Right lobe of liver (tissue), 4 donors: ENCODE data around the gene POTEJ.
"Not testable (repeated sequence)": the region's sequence is repeated elsewhere in the genome, so short reads cannot be mapped to it uniquely, and the experiment has no call there.

Experiments
- CTCF ChIP-seq, 4 donors: fragments of 200-600 bp in 3 of 4; fragments of 450-650 bp in 1 of 4; IDR thresholded peaks; one replicate each; pipeline versions ENCODE4 v1.5.1 to v1.8.0; 2016 to 2022; ENCODE audit warnings: antibody characterized with exemption in 4 of 4, mild to moderate bottlenecking in 2 of 4
- POLR2A ChIP-seq: fragments of 450-650 bp; IDR thresholded peaks from one replicate; pipeline ENCODE4 v1.6.1; 2017; ENCODE audit warnings: antibody characterized with exemption, mild to moderate bottlenecking
- donor health status: DM: no; HTN: no; CAD: no.
- donor health status: DM: no; HTN: no; CAD: no.
- donor health status: DM: no; HTN: yes; CAD: no.

GRCh38 chr2:130667516-130667915 lies 56.3 kb downstream of the POTEJ start:
- not testable (repeated sequence) for TF ChIP-seq CTCF (IDR thresholded peaks at IDR 0.05); POLR2A
